Measurements from ENCODE around the gene MICAL2. TPM values are rescaled to one million over a fixed set of nuclear protein-coding genes. Genes with fewer than 3 reads are reported as not detected.

The MICAL2 gene
- total and polyA plus RNA-seq, 7 donors = 6.8 to 45.7 (median 15.0) TPM

DNA sequence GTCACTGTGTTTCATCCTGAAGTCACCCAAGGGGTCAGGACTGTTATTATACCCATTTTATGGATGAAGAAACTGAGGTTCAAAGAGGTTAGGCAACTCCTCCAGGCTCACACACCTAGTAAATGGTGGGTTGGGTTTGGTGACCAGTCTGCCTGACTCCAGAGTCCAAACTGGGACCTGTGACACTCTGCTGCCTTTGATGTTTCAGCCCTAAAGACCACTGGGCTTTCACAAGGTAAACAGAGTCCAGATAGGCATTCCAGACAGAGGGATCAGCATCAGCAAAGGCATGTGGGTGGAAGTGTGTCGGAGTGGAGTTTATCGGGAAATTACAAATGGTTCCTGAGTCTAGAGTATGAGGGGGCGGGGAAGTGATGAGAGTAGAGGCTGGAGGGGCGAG lies 38.5 kb downstream of the MICAL2 start:
- H3K4me3 ChIP-seq = no peak overlapping the region
- no peaks in the 10 kb centered on the region for H3K9me3 ChIP-seq
- DNase-seq = no peak
- no peak overlapping the region for H3K27ac ChIP-seq
- WGBS, 3 donors = 91 to 96% (median 91%) methylated on average over 4 of the region's 4 CpGs
- intact Hi-C loops (cut with DNase I) = no loop called here
- no peaks in the 10 kb centered on the region for H3K36me3 ChIP-seq (ENCODE audit: insufficient read depth in 1 of 2, low read depth in 1 of 2)
- H3K27me3 ChIP-seq (ENCODE audit: insufficient read depth in 3 of 3, low read length in 2 of 3) = no peaks in the 10 kb centered on the region
- ATAC-seq = no peak
- no peaks in the 10 kb centered on the region for H3K4me1 ChIP-seq
- TF ChIP-seq, protein P1, sequence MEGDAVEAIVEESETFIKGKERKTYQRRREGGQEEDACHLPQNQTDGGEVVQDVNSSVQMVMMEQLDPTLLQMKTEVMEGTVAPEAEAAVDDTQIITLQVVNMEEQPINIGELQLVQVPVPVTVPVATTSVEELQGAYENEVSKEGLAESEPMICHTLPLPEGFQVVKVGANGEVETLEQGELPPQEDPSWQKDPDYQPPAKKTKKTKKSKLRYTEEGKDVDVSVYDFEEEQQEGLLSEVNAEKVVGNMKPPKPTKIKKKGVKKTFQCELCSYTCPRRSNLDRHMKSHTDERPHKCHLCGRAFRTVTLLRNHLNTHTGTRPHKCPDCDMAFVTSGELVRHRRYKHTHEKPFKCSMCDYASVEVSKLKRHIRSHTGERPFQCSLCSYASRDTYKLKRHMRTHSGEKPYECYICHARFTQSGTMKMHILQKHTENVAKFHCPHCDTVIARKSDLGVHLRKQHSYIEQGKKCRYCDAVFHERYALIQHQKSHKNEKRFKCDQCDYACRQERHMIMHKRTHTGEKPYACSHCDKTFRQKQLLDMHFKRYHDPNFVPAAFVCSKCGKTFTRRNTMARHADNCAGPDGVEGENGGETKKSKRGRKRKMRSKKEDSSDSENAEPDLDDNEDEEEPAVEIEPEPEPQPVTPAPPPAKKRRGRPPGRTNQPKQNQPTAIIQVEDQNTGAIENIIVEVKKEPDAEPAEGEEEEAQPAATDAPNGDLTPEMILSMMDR (IDR thresholded peaks at IDR 0.05) = no peak

DNA sequence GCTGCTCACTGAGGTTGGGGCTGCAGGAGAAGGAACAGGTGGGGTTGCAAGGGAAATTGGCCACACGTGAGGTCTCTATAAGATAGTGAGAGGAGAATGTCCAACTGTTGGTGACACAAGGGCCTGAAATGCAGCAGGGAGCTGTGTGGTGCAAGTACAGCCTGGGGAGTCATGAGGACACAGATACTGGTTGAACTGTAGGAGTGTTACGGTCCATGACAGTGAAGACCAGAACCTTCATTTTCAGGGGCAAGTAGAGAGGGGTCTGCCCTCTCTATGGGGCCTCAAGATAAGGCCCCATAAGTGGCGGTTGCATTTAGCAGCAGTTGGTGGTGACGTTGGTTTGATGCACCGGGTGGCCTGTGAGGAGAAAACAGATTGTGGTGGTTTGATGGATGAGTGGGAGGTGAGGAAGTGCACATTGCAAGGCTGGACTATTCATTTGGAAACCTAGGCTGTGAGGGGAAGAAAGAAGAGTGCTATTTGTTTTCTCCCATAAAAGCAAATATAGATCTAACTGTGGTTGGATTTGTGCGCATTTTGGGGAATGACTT lies 39.4 kb downstream of the MICAL2 start:
- intact Hi-C loops (cut with DNase I) = no loop called here
- Histone ChIP-seq H3K27me3 (ENCODE audit: insufficient read depth in 3 of 3, low read length in 2 of 3) (no peaks in the 10 kb centered on the region), H3K9me3 (no peaks in the 10 kb centered on the region), H3K4me1 (no peaks in the 10 kb centered on the region), H3K27ac (no peak overlapping the region), H3K4me3 (no peak overlapping the region), H3K36me3 (ENCODE audit: insufficient read depth in 1 of 2, low read depth in 1 of 2) (no peaks in the 10 kb centered on the region)
- DNase-seq (no peak), ATAC-seq (no peak)
- 87 to 92% (median 91%) methylated on average over 6 of the region's 6 CpGs for WGBS, 3 donors
- TF ChIP-seq, protein P1 (IDR thresholded peaks at IDR 0.05) = no peak

DNA sequence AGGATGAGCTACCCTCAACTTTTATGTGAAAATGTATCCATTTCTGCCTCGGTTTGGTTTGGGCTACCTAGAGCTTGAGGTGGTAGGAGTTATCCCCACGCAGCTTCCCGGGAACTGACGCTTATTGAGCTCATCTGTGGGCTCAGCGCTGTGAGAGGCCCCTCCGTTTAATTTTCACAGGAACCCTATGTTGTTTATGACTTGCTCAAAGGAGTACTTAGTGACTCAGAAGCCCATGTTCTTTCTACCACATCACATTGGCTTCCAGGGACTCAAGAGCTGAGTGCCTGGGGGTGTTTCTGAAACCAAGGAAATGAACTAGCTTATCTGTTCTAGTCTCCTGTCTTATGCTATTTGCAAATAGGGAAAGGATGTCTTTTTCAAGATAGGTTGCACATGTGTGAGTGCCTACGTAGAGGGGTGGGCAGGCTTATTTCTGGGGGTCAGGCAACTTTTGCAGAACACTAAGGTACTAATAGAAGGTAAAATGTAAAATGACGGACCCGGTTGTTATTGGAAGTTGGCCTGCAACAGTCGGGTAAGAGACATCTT lies 40.5 kb downstream of the MICAL2 start:
- Histone ChIP-seq H3K27ac (no peak overlapping the region), H3K9me3 (no peaks in the 10 kb centered on the region), H3K27me3 (ENCODE audit: insufficient read depth in 3 of 3, low read length in 2 of 3) (no peaks in the 10 kb centered on the region), H3K4me3 (no peak overlapping the region), H3K36me3 (ENCODE audit: insufficient read depth in 1 of 2, low read depth in 1 of 2) (no peaks in the 10 kb centered on the region), H3K4me1 (no peaks in the 10 kb centered on the region)
- intact Hi-C loops (cut with DNase I) = no loop called here
- 81 to 84% (median 84%) methylated on average over 10 of the region's 10 CpGs for WGBS, 3 donors
- TF ChIP-seq, protein P1 (IDR thresholded peaks at IDR 0.05) = no peak
- DNase-seq = no peak
- no peak for ATAC-seq

DNA sequence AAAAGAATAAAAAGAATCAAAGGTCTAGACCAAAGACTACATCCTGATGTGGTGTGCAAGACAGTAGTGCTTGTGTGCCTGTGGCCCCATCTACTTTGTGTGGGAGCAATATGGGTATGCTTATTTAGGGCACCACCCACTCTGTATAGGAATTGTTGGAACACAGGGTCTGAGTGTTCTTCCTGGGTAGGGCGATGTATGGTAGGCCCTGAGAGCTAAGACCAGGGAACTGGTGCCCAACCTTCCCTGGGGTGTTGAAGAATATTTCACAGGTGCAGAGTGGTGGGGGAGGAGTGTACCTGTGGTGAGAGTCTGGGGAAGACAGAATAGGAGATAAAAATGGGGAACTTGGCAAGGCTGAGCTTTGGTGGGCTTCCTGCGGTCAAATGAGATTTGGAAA lies 41.9 kb downstream of the MICAL2 start:
- ATAC-seq (no peak), DNase-seq (no peak)
- Histone ChIP-seq H3K4me1 (no peaks in the 10 kb centered on the region), H3K27ac (no peak overlapping the region), H3K27me3 (ENCODE audit: insufficient read depth in 3 of 3, low read length in 2 of 3) (no peaks in the 10 kb centered on the region), H3K36me3 (ENCODE audit: insufficient read depth in 1 of 2, low read depth in 1 of 2) (no peaks in the 10 kb centered on the region), H3K4me3 (no peak overlapping the region), H3K9me3 (no peaks in the 10 kb centered on the region)
- TF ChIP-seq, protein P1 (IDR thresholded peaks at IDR 0.05) = no peak
- WGBS, 3 donors = 96 to 99% (median 98%) methylated on average over 2 of the region's 2 CpGs
- intact Hi-C loops (cut with DNase I) = no loop called here

Measured in psoas muscle (tissue), 8 donors.